ENCODE measurements around the gene SNX33.
"Not testable (repeated sequence)": the region's sequence is repeated elsewhere in the genome, so short reads cannot be mapped to it uniquely, and the experiment has no call there.

Gene SNX33

DNA sequence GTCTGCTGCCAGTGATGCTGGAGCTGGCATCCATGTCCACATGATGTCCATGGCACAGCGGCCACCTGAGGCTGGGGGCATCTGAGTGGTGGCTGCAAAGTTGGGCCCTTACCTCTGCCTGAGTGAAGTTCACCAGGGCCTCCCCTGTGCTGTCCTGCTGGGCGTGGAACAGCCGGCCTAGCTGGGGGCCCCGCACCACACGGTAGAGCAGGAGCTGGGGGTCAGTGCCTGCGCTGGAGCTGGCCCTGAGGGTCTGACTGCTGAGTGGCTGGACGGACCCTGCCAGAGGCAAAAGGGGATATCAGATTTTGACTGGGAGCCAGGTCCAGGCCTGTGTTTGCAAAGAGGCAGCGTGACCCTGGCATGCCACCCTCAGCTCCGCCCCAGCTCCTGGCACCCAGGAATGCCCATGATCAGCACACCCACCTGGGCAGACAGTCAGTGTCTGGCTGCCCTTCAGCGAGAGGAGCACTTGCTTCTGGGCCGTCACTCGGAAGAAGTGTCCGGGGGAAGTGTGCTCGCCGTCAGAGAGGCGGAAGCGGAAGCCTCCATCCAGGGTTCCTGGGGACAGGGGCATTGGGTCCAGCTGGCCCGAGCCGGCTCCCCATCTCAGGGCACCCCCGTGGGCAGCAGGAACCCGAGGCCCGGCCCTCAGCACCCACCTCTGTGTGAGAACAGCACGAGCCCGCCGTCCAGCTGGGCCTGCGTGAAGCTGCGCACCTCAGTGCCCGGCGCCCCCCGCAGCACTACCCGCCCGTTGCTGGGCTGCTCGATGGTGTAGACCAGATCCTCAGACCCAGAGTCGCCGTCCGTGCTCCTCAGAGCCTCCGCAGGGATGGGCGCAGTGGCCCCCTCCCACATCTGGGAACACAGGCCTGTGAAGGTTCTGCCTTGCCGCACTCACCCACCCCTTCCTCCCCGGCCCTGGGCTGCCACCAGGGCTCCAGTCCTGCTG lies 34.7 kb downstream of the SNX33 start:
- in situ Hi-C loops (cut with MboI; ENCODE audit: low sequenced_read_pairs): no loop called here

DNA sequence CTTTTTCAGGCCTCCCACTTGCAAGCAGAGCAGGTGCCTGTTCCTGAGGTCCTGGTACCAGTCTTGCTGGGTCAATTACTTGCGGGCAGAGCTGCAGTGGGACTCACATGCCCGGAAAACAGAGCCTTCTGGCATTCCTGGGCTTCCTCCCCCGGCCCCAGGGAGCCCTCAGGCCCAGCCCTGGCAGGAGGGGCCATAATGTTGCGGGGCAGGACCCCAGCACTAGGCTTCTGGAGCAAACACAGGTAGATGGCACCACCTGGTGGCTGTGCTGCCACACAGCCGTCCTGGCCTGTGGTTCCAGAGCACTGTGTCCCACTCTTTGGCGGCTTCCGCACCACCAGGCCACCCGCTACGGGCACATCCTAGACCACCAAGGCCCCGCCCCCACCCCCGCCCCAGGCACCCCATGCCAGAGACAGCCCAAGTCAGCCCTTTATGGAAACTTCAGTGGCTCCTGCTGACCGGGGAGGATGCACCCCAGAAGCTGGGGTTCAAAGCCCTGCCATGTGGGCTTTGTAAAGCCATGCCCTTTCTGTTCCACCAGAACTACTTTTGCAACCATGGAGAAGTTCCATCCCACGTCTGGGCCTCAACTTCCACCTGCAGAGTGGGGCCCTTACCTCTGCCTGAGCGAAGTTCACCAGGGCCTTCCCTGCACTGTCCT lies 36.1 kb downstream of the SNX33 start:
- in situ Hi-C loops (cut with MboI; ENCODE audit: low sequenced_read_pairs): not testable (repeated sequence)

DNA sequence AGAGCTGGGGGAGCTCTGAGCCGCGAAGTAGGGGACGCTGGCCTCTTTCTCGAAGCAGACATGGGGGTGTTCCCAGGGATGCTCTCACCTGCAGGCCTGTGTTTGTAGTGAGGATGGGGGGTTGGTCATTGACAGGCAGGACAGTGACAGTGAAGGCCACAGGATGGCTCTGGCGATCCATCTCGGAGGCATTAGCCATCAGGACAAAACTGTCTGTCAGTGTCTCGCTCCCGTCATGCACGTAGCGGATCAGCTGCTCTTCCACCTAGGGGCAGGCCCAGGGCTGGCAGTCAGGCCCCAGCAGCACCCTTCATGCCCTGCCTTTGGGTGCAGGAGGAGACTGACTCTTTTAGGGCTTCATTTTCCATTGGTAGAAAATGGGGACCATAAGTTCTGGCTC lies 36.9 kb downstream of the SNX33 start:
- in situ Hi-C loops (cut with MboI; ENCODE audit: low sequenced_read_pairs): no loop called here

DNA sequence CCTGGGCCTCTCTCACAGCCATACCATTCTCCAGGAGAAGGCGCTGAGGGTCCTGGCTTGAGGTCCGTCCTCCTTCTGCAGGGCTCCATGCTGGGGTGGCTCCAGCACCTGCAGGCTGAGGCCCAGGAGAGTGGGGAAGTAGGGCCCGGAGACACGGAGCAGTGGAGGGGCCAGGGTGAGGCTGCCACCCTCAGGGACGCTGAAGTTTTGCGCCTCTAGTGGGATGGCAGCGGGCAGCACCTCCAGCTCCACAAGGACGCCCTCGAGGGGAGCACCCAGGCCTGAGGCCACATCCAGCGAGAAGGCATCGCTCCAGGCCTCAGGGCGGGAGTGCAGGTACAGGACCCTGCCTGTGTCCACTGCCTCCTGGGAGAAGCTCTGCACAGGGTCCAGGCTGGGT lies 37.5 kb downstream of the SNX33 start:
- in situ Hi-C loops (cut with MboI; ENCODE audit: low sequenced_read_pairs): no loop called here

DNA sequence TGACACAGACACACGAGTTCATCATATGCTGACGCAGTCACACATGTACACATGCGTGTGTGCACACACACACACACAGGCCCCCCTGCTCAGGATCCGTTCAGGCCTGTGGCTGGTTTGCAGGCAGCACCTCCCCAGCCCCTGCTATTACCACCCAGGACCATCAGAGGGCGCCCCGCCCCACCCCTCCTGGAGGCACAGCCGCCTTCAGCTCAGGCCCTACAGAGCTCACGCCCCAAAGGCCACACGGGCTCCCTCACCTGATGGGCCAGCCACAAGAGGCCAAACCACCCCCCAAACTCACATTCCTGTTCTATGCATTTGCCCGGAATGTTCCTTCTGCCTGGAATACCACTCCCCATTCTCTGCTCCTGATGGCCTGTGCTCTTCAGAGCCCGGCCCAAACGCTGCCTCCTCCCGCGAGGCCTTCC lies 38.5 kb downstream of the SNX33 start:
- in situ Hi-C loops (cut with MboI; ENCODE audit: low sequenced_read_pairs): not testable (repeated sequence)

DNA sequence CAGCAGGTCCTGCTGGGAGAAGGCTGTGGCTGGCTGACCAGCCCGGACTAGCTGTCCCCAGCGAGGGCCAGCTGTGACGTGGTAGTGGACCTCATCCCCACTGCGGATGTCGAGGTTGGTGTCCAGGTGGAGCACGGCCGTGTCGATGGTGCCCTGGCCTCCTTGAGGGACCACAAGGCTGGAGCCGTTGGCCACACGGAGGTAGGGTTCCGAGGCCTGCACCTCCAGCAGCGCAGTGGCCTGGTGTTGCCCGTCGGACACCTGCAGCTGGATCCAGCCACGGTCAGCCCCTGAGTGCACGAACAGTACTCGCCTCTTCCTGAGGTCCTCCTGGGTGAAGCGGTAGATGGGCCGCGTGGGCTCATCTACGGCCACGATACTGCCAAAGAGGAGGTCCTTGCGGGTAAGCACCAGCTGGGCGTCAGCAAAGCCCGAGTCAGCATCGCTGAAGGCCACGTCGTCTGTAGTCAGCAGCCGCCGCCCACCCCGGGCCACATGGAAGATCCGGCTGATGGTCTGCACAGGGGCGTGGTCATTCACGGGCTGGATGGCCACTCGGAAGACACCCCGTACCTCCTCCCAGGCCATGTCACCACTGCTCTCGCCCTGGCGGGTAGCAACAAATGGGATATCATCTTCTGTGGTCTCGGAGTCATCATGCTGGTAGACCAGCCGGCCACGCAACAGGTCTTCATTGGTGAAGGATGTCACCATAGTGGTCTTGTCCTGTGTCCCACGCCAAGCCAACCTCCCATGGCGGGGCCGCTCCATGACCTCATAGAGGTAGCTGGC lies 40.0 kb downstream of the SNX33 start:
- in situ Hi-C loops (cut with MboI; ENCODE audit: low sequenced_read_pairs): no loop called here

DNA sequence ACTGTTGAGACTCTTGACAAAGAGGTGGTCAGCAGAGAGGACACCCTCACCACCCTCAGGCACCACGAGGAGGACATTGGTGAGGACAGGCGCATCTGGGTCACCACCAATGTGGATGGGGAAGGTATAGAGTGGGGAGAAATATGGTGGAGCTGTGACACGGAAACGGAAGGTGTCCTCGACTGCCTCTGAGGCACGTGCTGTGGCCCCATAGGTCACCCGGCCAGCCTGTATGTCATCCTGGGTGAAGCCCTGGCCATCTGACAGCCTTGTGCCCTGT lies 40.5 kb downstream of the SNX33 start:
- in situ Hi-C loops (cut with MboI; ENCODE audit: low sequenced_read_pairs): no loop called here

DNA sequence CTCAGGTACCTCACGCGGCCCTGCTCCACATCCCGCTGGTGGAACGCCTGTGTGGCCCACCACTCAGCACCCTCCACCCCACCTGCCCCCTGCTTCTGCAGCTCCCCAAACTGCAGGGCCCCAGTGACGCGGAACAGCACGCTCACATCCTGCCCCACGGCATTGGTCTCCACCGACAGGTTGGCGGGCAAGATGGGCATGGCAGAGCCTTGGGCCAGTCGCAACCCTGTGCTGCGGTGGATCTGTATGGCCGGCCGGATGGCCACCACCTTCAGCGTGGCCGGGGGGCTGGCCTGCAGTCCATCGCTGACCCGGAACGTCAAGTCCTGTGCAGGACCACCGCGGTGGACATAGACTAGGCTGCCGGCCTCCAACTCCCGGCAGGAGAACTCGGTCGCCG lies 41.1 kb downstream of the SNX33 start:
- in situ Hi-C loops (cut with MboI; ENCODE audit: low sequenced_read_pairs): no loop called here

DNA sequence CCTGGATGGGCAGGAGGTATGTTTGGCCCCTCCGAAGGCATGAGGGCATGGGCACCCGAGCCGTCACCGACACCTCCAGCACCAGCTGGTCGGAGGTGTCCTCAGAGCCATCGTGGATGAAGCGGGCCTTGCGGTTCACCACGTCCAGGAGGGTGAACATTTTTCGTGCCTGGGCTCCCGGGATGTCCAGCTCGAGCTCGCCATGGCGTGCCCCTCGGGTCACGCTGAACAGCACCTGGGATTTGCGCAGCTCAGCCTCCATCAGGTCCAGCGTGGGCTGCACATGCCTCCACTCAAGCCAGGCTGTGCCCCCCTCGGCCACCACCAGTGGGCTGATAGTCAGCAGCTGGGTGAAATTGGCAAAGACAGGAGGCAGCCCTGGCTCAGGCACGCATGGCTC lies 41.7 kb downstream of the SNX33 start:
- in situ Hi-C loops (cut with MboI; ENCODE audit: low sequenced_read_pairs): not testable (repeated sequence)

DNA sequence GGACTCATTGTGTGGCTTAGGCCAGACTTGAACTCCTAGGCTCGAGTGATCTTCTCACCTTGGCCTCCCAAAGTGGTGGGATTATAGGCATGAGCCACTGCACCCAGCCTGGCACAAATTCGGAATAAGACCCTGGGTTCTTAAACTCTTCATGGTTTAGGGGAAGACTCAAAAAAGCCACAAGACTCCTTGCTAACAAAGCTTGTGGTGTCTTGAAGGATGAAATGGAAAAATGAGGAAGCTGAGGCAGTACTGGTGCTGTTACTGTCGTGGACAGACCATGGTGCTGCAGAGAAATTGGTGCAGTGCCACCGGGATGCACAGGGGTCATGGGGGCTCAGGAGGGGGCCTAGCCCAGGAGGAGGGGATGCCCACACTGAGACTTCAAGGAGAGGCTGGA lies 44.6 kb downstream of the SNX33 start:
- in situ Hi-C loops (cut with MboI; ENCODE audit: low sequenced_read_pairs): not testable (repeated sequence)

DNA sequence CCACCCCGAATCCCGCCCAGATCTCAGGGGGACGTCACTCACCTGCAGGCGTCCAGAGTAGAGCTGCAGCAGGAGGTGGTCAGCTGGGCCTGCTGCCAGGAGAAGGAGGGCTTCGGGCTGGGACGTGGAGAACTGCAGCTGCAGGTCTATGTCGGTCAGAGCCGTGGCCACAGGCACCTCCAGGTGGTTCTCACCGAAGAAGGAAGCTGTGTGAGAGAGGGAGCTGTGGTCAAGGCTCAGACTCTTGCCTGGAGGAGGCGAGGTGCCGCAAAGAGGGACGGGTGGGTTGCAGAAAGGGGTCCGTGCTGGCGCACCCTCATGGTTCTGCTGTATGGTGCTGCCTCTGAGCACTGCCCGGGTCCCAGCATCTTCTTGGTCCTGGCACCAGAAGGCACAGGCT lies 45.3 kb downstream of the SNX33 start:
- in situ Hi-C loops (cut with MboI; ENCODE audit: low sequenced_read_pairs): not testable (repeated sequence)

DNA sequence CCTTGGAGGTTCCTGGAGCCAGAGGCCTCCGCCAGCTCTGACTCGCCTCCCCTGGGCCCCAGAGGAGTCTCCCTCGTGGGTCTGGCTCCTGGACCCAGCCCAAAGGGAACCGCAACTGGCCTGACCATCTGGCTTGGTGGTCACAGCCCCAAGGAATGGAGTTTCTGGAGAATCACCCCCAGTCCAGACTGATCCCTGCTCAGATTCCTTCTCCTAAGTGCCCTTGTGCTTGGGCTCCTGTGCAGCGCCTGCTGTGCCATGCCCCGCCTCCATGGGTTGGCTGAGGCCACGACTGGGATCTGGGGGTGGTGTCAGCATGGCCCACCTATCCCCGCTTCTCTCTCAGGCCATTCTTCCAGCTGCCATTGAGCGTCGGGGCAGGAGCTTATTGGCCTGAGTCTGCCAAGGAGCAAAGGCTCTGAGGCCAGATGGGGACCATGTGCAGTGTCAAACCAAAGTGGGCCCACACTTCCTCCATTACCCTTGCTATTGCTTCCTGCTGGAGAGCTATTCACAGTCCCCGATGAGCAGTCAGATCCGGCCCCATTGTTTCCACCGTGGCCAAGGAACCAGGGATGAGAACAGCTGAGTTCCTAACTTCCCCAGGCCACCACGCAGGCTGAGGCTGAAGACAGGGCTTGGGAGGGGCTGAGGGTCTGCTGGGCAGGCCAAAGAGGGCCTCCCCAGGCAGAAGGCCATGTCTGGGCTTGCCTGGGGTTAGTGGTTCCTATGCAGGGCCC lies 46.0 kb downstream of the SNX33 start:
- in situ Hi-C loops (cut with MboI; ENCODE audit: low sequenced_read_pairs): no loop called here

DNA sequence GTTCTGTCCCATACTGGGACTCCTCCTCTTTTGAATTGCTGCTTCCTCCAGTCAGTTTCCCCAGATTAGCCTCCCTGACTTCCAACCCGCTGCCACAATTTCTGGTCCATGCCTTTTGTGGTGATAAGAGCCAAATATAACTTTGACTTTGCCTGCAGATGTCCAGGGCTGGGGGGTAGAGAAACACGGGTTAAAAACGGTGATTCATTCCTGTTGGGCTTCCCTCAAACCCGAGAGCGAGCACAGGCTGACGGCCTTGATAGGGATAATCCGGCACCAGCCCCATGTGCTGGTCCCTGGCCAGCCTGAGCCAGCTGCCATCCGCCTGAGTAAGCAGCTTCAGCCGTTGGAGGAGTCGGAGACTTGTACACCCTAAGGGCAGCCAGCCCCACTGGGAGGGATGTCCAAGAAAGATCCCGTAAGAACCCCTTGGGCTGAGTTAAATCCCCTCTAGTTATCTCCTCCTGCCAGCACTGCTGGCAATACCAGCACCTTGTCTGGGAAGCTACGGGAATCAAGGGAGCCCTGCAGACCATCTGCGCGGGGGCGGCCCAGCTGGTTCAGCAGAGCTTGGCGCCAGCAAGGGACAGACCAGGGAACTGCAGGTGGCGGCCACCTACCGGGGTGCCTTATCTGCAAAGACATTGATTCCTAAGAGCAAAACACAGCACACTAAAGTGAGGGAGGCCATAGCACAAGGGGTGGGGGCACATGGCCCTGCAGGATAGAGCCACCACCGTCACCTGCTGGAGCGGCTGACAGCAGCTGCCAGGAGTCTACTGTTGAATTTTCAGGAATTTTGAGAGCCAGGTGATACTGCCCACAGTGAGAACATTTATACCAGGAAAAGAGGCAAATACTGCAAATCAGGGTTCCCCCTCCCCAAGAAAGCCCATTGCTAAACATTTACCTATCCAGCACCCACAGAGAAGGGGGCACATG lies 46.8 kb downstream of the SNX33 start:
- in situ Hi-C loops (cut with MboI; ENCODE audit: low sequenced_read_pairs): no loop called here

DNA sequence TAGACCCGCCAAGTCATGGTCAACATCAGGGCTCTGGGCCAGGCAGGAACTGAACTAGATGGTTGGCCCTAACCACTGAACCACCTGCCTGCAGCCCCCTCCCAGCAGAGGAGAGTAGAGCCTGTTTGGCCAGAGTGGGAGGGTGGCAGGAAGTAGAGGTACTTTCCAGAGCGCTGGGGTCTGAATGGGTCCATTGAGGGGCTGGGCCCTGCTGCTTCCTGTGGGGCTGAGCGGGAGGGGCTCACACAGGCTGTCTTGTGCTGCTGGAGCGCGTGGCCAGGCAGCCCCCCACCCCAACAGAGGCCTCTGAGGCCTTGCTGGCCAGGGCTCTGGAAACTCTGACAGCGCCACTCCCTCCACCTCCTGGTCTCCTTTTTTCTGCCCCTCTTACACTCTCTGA lies 47.5 kb downstream of the SNX33 start:
- in situ Hi-C loops (cut with MboI; ENCODE audit: low sequenced_read_pairs): no loop called here

DNA sequence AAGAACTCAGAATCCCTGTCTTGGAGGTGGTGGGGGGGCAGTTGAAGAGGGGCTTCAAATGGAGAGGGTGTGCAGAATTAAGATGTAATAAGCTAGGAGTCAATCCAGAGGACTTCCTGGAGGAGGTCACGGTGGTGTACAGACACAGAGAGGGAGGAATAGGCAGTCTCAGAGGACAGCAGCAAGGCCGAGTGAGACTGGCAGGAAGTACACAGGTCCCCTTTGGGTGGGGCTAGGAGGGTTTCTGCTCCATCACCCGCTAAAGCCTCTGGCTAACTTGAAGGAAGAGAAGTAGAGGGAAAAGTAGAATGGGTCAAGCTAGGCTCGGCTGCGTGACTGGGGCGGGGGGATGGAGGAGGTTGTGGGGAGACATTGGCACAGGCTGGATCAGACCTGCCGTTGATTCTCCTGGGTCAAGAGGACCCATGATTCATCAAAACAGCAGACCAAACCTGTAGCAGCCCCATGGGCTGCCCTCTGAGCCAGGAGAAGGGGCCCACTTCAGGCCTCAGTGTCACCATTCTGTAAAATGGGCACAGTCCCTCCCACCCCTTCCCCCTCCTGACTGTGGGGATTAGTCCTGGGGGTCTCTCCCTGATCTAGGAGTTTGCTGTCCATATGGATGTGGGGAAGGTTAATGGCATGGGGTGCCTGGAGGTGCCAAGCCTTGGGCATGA lies 48.1 kb downstream of the SNX33 start:
- in situ Hi-C loops (cut with MboI; ENCODE audit: low sequenced_read_pairs): no loop called here

DNA sequence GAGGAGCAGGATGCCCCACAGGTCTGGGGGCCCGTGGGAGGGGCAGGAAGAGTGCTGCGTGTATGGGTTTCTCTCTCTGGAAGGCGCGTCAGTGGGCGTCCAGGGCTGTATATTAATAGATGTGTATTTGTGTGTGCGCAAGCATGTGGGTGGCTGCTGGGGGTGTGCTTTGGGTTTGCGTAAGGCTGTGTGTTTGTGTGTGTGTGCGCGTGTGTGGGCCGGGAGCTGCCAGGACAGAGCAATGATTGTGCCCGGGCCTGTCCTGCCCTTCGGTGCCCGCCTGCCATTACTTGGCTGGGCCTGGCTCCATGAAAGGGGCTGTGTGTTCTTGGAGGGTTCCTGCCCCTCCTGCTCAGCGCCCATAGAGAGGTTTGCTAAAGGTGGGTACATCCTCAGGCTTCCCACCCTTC lies 48.6 kb downstream of the SNX33 start:
- in situ Hi-C loops (cut with MboI; ENCODE audit: low sequenced_read_pairs): no loop called here

DNA sequence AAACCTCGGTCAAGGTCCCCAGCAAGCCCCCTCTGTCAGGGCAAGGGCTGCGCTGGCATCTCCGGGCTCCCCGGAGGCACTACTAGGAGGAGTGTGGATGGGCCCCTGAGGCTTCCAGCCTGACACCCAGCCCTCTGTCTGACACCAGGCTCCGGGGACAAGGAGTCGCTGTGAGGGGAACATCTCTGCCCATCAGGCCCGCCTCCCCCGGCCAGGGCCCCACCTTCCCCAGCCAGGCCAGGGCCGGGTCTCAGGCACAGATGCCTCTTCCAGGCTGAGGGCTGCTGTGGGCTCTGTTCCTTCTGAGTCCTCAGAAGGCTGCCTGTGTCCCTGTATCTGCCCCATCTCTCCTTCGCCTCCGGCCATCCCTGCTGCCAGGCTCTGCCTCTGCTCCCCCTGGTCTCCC lies 49.1 kb downstream of the SNX33 start:
- in situ Hi-C loops (cut with MboI; ENCODE audit: low sequenced_read_pairs): no loop called here

DNA sequence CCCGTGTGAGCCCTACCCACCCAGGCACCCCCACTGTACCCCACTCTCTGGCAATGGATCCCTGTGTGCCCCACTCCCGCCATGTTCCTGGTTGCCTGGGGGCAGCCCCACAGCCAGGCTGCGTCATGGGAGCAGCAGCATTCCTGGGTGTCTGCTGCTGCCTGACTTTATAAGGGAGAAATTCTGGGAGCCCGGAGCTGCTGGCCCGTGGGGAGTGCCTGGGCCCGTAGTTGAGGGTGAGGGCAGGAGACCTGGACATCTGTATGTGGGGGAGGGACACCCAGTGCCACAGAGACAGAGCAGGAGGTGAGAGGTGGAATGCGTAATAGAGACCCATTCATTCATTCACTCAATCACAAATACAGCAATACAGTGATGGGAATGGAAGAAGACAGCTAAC lies 49.8 kb downstream of the SNX33 start:
- in situ Hi-C loops (cut with MboI; ENCODE audit: low sequenced_read_pairs): no loop called here

DNA sequence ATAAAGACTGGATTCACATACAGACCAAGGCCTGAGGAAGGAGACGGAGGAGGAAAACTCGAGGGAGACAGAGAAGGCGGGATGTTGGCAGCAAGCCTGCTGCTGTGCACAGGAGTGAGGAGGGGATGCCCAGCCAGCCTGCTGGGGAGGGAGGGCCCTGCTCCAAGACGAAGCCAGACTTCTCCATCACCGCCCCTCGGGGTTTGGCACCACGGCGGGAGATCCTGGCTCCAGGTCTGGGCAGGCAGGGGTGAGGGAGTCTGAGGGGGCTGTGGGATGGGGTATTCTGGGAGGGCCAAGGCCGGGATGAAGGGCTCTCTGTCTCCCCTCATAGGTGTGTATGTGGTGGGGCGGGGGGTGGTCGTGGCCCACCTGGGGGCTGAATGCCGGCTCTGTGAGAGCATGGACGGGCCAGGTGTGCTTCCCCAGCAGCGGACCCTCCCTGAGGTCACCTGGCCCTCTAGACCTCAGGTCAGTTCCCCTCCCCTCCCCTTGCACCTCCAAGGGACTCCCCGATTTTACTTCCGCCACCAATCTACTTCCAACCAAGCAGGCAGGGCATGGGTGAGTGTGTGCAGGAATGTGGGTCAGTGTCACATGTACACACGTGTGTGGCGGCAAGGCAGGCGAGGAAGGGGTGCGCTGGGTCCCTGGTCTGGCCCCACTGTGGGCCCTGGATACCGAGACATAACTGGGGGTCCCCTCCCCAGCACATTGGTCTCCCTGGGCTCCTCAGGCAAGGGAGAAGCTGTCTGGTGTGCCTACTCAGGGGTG lies 50.4 kb downstream of the SNX33 start:
- in situ Hi-C loops (cut with MboI; ENCODE audit: low sequenced_read_pairs): not testable (repeated sequence)
